Middle frontal gyrus (tissue), 1 donor: ENCODE results near the gene DNASE1L2.

Experiments used
- DNase-seq: peaks from one replicate; pipeline ENCODE4 v3.0.0-alpha.2; 2015; ENCODE audit warnings: low spot score; ENCODE audit errors: extremely low spot score

DNASE1L2 gene

DNA sequence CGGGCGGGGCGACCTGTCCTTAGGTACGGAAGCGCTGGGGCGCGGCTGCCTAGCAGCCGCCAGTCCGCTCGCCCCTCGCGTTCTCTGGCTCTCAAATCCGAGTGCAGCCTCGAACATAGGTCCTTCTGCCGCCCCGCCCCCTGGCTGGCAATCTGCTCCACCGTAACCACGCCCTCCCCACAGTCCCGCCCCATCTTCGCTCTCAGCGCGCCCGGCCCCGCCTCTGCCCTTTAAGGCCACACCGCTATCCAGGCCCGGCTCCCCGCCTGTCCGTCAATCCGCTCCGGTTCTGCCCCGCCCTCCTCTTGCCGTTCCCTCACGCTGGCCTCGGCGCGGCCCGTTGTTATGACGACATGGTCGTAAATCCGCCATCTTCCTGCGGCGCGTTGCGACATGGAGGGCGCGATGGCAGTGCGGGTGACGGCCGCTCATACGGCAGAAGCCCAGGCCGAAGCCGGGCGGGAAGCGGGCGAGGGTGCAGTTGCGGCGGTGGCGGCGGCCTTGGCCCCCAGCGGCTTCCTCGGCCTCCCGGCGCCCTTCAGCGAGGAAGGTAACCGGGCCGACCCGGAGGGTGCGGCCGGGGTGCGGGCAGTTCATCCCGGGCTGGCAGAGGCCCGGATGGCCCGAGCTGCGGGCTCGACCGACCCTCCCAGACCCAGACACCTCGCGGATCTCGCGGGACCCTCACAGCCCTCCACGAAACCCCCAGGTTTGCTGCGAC, 12.9 kb upstream of the DNASE1L2 start, which contains the start of gene E4F1:
Gene E4F1, plus strand, starts transcription at position 371 of the 721 bp plus-strand sequence. Its CDS starts 23 bp downstream, at position 394.
- DNase-seq = peak; percentile 94

DNA sequence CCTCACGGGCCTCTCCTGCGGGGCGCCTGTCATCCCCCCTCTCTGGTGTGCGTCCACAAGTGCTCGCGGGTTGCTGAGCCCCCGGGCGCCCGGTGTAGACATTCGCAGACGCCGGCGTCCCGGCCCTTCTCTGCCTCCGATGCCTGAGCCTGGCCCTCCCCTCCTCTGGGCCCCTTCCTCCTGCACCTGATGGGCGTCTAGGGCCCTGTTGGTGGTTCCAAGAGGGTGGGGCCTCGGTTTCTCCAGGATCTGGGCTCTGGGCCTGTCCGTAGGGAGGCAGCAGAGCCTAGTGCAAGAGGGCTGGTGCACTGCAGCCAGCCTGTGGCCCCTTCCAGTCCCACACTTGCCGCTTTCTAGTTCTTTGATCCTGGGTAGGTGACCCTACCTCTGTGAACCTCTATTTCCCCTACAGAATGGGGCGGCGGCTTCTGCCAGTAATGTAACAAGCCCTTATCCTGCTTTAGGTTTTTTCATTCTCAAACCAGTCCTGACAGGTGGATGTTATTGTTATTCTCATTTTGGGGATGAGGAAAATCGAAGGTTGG, 12.2 kb upstream of the DNASE1L2 start:
- DNase-seq = no peak

DNA sequence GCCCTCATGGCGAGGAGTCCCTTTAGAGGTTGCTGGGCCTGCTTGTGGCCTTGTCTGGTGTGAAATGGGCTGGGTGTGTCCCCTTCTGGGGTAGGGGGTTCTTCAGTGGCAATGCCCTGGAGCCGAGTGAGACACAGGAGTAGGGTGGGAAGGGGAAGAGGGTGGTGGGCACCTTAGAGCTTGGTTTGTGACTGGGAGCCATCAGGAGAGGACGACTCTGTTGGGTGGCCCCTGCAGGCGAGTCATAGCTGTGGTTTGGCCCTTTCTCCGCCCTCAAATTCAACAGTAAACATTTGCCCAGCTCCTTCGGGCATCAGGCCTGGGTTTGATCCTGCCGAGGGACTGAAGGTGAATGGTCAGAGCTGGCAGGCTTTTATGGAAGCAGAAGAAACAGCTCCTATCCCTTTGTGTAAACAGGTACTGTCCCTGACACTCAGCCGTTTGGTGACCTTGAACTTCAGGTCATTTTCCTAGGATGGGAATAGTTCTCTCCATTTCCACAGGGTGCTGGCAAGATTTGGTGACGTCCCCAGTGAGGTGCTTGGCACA, 9.9 kb upstream of the DNASE1L2 start:
- DNase-seq = no peak

DNA sequence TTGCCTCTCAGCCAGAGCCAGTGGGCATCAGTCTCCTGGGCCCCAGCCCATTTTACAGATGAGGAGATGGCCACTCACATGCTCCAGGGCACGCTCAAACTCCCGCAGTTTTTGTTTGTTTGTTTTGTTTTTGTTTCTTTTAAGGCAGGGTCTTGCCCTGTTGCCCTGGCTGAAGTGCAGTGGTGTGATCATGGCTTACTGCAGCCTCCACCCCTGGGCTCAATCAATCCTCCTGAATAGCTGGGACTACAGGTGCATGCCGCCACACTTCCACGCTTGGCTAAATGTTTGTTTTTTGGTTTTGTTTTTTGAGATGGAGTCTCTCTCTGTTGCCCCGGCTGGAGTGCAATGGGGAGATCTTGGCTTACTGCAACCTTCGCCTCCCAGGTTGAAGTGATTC, 9.3 kb upstream of the DNASE1L2 start:
- no peak for DNase-seq

DNA sequence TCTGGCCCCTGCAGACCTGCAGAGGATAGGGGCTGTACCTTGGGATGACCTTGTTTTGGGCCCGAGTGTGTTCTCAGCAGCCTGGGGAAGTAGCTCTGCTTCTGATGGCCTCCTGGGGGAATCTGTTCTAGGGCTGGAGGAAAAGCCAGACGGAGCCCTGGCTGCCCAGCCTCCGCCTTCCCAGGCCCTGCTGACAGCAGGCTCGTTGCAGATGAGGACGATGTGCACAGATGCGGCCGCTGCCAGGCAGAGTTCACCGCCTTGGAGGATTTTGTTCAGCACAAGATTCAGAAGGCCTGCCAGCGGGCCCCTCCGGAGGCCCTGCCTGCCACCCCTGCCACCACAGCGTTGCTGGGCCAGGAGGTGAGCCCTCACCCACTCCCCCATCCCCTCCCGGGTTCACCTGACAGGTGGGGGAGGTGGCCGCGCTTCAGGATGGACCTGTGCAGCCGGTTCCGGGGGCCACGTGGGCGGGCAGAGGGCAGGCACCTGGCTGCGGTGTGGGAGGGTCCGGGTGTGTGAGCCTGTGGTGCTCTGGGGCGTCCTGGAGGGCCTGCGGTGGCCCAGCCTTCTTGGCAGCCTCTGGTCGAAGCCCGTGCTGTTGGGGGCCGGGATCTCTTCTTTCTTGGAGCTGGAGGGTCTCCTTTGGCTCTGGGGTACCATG, 8.0 kb upstream of the DNASE1L2 start:
- DNase-seq = no peak

DNA sequence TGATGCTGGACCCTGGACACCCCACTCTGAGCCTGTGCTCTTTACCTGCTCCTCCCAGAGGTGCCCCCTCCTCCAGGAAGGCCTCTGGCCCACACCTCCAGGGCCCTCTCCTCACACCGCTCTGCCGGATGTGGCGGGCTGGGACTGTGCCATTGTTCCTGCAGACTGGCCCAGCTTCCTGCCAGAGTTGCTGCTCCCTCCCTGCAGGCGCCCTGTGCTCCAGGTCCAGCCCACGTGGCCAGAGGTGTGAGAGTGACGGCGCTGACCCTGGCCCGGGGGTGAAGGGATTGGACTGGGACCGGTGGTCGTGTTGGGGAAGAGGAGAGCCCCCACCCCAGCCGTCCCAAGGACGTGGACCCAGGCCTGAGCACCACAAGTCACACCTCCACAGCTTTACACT, 7.2 kb upstream of the DNASE1L2 start:
- DNase-seq = no peak

DNA sequence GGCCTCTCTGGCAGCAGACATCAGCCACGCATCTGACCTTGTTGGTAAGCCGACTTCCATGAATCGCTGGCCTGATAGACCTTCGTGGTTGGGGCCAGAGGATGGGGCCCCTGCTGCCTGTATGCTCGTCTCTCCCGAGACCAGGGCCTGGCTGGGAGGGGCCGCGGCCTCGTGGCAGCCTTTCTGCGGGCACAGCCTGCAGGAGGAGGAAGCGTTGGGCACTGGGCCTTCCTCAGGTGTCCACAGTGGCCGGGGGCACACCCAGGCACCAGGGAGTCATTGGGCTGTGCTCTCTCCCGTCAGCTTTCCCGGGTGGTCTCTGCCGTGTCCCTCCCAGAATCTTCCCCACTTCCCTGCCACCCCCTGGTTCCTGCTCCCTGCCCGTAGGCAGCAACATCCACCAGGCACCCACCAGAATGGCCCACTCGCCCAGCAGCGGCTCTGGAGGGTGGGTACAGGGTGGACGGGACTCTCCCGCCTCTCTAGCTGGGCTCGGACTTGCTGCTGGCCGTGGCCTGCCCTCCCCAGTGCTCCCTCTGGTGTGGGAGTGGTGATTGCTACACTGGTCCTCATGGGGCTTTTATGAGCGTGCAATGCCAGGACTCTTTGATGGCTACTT, 6.5 kb upstream of the DNASE1L2 start:
- DNase-seq = no peak

DNA sequence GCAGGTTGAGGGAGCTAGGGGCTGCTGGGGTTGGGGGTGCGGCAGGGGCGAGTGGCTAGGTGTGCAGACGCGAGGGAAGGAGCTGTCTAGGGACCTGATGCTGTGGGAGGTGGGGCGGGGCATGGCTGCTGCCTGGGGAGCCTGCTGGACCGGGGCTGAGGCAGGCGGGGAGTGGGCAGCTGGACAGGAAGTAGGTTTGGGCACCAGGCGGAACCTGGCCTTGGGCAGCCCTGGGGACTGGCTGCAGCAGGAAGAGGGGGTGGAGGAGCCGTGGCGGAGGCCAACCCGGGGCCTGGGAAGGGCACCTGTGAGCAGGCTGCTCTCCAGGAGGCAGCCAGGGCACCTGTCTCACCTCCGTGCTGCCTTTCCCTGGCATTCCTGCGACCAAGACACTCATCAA, 5.9 kb upstream of the DNASE1L2 start:
- DNase-seq = no peak

DNA sequence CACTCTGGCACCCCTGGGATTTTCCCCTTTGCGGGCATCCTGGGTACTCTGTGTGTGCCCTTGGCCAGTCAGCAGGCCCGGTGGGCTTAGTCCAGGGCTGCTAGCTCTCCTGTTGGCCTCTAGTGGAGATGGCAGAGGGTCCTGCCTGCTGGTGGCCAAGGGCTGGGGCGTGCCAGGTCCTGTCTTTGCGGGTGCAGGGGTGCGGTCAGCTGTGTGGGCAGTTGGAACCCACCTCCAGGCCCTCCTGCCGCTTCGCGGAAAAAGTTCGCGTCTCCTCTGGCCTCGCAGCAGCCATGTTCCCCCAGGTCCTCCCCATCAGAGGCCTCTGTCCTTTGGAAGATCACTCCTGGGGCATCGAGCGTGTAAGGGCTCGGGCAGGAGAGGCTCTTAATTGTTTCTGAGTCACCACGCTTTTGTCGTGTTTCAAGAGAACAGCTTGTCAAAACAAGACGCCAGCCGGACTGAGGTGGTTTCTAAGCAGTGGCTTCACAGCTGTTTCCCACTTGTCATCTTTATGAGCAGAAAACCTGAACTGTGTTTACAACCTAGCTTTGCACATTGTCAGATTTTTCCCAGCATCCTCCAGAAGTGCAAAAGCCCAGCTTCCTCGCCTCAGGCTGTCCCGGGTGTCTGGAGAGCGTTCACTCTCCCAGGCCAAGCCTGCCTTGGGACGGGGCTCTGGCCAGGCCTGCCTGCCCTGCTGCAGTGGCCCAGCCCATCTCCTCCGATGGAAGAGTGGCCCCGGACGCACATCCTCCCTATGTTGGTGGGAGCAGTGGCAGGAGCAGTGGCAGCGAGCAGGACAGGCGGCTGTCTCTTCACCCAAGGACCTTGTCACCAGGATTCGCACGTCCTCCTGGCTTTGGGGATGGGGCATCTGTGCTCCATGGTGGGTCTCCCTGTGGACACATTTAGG, 5.0 kb upstream of the DNASE1L2 start:
- no peak for DNase-seq

DNA sequence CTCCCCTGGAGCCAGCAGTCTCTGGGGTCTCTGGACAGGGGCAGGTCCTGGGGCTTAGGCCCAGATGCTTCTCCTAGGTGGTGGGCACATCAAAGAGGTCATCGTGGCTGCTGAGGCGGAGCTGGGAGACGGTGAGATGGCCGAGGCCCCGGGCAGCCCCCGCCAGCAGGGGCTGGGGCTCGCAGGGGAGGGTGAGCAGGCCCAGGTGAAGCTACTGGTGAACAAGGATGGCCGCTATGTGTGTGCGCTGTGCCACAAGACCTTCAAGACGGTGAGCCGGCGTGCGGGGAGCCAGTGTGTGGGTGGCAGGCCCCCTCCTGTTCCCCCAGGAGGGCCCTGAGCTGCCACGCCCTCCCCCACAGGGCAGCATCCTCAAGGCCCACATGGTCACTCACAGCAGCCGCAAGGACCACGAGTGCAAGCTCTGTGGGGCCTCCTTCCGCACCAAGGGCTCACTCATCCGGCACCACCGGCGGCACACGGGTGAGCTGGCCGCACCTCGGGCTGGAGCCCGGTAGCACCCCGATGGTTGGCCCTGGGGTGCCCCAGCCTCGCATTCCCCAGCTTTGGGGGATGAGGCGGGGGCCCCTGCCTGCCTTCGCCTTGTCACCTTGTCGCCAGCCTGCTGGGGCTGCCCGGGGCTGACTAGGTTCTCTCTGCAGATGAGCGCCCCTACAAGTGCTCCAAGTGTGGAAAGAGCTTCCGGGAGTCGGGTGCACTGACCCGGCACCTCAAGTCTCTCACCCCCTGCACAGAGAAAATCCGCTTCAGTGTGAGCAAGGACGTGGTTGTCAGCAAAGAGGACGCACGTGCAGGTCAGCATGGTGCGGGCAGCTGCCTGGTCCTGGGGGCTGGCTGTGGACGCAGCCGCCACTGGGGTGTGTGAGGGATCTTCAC, 3.9 kb upstream of the DNASE1L2 start:
- DNase-seq = no peak

DNA sequence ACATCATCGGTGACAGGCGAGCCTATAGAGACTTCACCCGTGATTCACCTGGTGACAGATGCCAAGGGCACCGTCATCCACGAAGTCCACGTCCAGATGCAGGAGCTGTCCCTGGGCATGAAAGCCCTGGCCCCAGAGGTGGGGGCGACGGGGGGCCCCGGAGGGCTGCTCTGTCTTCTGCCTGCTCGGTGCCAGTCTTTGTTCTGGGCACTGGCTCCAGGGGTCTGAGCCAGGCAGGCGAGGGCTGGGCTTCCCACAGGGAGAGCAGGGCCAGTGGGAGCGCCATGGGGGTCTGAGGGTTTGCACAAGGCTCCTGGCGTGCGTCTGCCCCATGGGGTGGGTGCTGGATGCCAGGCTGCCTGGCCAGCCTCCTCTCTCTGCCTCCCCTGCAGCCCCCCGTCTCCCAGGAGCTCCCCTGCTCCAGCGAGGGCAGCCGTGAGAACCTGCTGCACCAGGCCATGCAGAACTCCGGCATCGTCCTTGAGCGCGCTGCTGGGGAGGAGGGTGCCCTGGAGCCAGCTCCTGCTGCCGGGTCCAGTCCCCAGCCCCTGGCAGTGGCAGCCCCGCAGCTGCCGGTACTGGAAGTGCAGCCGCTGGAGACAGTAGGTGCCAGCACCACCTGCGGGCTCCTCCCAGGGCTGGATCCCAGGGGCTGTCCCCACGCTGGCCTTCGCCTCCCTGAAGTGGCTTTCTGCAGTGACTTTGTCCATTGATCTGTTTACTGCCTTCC, 3.0 kb upstream of the DNASE1L2 start:
- no peak for DNase-seq

DNA sequence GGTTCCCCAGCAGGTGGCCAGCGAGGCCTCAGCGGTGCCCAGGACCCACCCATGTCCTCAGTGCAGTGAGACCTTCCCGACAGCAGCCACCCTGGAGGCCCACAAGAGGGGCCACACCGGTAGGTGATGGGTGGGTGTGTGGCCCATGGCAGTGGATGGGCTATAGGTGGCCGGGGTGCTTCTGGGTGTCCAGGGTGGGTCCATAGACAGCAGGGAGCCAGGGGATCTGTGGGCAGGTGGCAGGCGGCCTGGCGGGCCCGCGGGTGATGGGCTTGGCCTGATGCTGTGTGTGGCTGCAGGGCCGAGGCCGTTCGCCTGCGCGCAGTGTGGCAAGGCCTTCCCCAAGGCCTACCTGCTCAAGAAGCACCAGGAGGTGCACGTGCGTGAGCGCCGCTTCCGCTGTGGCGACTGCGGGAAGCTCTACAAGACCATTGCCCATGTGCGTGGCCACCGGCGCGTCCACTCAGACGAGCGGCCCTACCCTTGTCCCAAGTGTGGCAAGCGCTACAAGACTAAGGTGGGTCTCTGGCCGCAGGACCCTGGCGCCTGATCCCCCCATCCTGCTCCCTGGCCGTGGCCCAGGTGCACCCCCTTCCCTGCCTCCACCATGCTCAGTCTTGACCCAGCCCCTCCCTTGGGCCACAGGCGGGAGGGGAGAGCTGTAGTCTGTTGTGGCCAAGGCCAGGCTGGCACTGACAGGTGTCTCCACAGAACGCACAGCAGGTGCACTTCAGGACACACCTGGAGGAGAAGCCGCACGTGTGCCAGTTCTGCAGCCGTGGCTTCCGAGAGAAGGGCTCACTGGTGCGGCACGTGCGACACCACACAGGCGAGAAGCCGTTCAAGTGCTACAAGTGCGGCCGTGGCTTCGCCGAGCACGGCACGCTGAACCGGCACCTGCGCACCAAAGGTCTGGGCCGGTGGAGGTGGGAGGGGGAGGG, 2.1 kb upstream of the DNASE1L2 start:
- no peak for DNase-seq

DNA sequence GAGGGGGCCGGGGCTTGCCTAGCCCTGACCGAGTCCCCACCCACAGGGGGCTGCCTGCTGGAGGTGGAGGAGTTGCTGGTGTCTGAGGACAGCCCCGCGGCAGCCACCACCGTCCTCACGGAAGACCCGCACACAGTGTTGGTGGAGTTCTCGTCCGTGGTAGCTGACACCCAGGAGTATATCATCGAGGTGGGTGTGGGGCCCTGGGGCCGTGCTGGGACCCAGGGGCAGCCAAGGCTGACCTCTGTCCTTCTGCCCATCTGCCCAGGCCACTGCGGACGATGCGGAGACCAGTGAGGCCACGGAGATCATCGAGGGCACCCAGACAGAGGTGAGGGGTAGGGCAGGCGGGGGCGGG, 1.5 kb upstream of the DNASE1L2 start:
- no peak for DNase-seq

DNA sequence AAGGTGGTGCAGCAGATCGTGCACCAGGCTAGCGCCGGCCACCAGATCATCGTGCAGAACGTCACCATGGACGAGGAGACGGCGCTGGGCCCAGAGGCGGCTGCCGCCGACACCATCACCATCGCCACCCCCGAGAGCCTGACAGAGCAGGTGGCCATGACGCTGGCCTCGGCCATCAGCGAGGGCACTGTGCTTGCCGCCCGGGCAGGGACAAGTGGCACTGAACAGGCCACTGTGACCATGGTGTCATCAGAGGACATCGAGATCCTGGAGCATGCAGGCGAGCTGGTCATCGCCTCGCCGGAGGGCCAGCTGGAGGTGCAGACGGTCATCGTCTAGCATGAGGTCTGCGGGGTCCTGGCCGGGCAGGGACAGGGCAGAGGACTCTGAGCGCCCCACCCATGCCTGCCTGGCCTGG, 1.0 kb upstream of the DNASE1L2 start:
- DNase-seq = no peak

DNA sequence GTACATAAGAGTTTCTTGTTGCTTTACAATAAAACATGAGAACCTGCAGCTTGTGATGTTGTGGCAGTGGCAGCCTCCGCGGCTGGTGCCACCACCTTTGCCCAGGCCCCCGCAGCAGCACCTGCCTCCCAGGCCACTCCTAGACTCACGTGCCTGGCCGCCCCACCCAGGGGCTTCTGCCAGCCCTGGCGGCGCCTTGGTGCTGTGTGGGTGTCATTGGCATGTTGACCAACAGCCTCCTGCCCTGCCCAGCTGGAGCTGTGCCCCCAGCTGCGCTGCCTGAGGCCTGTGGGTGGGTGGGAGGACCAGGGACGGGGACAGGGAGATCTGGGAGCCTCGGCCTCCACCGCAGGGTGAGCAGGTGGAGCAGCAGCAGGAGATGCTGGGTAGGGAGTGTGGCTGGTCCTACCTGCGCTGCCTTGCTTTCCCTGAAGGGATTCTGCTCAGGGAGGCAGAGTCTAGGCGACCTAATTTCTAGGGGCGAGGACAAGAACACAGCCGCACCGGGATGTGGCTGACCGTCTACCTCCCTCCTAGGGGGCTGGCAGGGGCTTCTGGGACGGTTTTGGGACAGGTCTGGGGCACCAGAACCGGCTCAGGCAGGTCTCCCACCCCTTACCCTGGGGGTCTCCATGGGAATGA, 428 bp upstream of the DNASE1L2 start:
- DNase-seq = no peak

DNA sequence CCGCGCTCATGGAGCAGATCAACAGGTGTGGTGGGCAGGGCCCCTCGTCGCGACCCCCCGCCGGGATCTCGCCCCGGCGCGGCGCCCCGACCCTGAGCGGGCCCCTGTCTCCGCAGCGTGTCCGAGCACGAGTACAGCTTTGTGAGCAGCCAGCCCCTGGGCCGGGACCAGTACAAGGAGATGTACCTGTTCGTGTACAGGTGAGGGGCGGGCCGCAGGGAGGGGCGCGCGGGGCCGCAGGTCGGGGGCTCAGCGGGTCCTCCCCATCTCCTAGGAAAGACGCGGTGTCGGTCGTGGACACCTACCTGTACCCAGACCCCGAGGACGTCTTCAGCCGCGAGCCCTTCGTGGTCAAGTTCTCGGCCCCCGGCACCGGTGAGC, 848 bp downstream of the DNASE1L2 start:
- no peak for DNase-seq

DNA sequence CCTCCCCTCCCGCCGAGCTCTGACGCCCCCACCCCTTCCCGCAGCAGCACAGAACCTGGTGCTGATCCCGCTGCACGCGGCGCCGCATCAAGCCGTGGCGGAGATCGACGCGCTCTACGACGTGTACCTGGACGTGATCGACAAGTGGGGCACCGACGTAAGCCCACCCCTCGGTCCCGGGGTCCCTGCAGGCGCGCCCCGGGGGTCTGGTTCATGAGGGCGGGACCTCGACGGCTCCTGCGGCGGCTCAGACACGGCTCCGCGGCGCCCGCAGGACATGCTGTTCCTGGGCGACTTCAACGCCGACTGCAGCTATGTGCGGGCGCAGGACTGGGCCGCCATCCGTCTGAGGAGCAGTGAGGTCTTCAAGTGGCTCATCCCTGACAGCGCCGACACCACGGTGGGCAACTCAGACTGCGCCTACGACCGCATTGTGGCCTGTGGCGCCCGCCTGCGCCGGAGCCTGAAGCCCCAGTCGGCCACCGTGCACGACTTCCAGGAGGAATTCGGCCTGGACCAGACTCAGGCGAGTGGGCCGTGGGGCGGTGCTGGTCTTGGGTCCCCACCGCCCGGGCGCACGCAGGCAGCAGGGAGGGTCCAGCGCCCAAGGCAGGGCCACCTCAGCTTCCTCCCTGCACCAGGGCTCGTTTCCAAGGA, 1.4 kb downstream of the DNASE1L2 start:
- no peak for DNase-seq
